GM19324 (cell line): Measurements from ENCODE around the gene ATP2B2.

ENCODE experiments used
- ATAC-seq: cut with Tn5 transposase; IDR thresholded peaks from one replicate; pipeline ENCODE4 v1.9.1; 2021; ENCODE audit warnings: mild to moderate bottlenecking, moderate library complexity; ENCODE audit not compliant: unreplicated experiment, low FRiP score

The ATP2B2 gene

GRCh38 chr3:10513306-10513705 lies 7.9 kb upstream of the ATP2B2 start:
- ATAC-seq, result no peak

- no peak for ATAC-seq
These were observed 7.3 kb upstream of the ATP2B2 start for GRCh38 chr3:10512687-10513086.

DNA sequence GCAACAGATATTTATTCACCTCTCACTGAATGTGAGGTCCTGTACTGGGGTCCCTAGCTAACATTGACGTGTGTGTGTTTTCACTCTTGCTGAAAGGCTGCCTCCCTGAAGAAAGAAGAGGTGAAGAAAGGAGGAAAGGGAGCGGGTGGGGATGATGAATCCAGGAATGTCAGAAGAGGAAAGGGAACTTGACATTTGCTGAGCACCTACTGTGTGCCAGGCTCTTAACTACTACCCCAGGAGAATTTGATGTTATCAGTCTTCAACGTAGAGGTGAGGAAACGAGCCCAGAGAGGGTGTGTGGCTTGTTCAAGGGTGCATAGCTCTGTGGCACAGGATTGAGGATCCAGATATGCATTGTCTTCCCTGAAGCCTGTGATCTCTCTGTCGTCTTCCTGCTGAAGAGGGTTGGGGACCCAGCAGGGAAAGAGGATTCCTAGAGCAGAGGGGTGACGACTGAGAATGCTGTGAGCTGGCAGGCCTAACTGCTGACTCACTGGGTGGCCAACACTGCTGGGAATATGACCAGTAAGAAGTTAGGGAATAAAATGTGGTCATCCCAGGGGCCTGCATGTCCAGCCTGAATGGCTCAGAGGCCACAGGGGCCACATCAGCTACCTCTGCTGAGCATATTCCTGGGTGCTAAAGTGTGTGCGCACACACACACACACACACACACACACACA lies 6.6 kb upstream of the ATP2B2 start:
- no peak for ATAC-seq

- no peak for ATAC-seq
These were observed 5.5 kb upstream of the ATP2B2 start for GRCh38 chr3:10510743-10511432.

DNA sequence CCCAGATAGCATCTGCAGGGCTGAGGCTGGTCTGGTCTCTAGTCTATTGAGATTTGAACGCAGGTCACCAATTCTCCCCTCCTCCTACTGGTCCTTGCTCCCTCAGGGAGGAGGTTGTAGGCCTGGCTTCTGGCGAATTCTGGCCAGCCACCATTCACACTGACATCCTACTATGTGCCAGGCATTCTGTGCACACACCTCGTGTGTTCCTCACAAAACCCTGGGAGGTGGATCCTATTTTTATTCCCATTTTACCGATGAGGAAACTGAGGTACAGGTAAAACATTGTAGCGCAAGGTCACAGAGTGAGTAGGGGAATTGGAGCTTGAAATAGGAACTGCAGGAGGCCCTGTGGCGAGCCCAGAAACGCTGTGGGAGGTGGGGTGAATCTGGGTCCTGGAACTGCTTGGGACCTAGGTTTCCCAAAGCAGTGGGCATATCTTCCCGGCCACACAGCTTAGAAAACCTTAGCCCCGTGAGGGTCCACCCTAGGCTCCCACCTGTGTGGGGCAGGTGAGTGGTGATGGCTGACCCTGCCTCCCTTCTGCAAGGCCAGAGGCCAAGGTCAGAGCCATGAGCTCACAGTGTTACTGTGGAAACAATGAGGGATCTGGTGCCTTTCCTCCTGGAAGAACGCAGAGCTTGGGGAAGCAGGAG lies 4.8 kb upstream of the ATP2B2 start:
- ATAC-seq, result no peak

DNA sequence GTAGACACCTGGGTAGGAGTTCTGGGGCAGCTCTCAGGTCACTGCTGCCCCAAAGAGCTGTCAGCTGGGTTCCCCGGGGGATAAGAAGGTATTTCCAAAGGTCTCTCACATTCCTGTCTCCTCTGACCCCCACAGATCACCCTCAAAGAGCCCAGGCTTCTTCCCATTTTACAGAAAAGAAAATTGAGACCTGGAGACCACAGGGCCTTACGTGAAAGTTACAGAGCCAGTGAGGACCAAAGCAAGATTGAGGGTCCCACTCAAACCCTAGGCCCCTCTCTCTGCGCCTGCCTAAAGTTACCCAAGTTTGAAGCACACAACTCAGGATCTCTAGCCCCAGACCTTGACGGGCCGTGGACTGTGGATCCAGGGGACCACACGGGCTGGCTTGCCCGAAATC lies 3.9 kb upstream of the ATP2B2 start:
- no peak for ATAC-seq

GRCh38 chr3:10508619-10509260 lies 3.4 kb upstream of the ATP2B2 start:
- no peak for ATAC-seq

DNA sequence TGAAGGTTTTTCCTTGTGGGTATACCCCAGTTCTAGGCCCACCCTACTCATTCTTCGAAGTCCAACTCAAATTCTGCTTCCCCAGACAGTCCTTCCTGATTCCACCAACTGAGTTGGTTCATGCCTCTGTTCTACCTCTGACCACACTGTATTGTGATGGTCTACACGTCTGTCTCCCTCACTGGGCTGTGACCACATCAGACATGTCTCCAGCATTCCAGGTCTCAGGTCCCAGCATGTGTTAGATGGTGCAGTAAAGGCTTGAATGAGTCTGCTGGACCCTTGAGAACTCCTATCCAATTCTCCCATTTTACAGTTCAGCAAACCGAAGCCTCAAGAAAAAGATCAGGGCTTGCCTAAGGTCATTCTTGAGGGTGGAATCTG lies 2.8 kb upstream of the ATP2B2 start:
- ATAC-seq, result no peak

DNA sequence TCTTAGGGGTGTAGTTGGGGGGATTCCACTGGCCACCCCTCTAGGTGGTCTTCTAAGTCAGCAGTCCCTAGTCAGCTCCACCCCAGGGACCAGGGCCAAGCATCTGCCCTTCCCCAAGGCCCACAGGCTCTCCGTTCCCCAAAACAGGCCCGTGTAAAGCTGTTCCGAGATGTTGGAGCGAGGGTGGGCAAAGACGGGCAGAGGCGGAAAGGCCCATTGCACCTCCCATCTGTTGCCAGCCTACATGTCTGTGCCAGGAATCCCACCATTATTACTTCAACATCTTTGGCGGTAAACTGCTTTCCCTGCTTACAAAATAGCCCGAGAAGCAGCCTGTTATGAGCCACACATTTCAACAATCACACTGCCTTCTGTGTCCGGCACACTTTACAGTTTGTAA lies 1.9 kb upstream of the ATP2B2 start:
- no peak for ATAC-seq

DNA sequence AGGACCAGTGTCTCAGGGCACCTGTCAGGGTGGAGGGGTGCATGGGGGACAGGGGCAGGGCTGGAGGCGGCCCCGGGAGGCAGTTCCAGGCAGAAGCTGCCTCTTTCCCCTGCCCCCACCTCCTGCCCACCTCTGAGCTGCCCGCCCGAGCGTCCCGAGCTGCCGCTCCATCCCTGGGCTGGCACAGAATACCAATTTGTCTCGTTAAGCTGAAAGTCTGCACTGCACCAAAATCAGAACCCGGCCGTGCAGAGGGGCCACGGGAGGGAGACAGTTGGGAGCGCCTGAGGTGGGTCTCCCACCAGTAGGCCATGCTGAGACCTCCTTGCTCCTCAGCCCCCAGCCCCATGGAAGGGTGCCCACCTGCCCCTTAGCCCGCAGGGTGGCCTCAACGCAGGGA lies 1.3 kb upstream of the ATP2B2 start:
- no peak for ATAC-seq

DNA sequence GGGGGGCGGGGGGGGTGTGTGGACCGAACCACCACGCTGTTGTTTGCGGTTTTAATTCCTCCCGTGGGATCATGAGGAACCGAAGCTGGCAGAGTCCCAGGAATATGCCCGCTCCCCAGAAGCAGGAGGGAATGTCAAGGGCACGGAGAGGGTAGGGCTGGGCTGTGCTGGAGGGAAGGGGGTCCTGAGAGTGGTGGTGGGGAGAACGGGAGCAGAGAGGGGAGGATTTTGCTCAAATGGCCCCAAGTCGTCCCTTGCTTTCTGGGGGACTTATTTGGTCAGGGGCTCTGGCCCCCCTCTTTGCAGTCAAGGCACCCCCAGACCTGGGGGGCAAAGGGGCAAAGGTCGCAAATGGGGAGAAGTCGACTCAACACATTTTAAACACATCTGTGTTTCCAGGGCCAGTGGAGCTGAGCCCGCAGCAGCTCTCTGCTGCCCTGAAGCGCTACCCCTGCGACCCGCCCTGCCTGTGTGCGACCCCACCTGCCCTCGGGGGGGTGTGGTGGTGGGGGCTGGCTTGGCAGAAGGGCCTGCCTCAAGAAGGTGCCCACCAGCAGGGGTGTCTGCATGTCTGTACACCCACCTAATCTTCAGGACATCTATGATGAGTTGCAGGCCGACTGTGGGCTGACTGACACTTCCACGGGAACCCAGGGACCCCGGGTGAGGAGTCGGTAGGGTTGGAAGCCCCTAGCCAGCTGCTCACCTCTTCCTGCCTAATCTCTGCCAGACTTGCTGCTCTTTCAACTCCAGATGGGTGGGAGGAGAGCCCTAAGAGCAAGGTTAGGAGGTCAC lies 602 bp upstream of the ATP2B2 start:
- ATAC-seq, result no peak

DNA sequence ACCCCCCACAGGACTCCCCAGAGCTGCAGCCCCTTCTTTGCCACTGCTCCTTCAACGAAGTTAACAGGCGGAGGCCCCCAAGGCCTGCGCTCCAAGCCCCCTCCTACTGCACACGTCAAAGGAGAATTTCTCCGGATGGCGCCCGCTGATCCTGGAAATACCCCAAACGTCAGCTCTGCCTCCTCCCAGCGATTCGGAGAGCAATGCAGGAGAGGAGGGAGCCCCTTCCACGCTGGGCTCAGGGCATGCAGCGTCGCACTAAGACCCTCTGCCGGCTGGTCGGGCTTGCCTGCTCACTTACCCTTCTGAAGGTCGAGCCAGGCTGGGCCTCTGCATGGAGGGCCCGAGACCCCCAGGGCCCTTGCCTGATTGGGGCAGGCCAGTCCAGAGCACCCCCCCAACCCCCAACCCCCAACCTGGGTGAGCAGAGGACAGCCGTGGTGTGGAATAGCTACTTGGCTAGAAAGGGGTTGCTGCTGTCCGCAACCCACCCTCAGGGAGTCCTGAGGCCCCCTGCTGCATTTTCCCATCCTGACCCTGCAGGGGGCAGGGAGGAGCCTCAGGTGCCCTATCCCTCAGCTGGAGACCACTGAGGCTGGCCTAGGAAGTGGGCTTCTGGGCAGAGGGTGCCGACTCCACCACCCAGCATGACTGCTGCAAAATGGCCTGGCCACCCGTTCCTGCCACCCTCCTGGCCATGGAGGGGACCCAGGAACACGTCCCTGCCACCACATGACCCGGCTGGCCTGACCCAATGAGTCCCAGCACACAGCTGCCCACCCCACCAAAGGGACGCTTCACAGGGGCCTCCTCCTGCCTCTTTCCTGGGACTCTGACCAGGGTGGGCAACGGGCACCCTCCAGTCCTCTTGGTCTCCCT lies 976 bp downstream of the ATP2B2 start:
- ATAC-seq, result no peak

DNA sequence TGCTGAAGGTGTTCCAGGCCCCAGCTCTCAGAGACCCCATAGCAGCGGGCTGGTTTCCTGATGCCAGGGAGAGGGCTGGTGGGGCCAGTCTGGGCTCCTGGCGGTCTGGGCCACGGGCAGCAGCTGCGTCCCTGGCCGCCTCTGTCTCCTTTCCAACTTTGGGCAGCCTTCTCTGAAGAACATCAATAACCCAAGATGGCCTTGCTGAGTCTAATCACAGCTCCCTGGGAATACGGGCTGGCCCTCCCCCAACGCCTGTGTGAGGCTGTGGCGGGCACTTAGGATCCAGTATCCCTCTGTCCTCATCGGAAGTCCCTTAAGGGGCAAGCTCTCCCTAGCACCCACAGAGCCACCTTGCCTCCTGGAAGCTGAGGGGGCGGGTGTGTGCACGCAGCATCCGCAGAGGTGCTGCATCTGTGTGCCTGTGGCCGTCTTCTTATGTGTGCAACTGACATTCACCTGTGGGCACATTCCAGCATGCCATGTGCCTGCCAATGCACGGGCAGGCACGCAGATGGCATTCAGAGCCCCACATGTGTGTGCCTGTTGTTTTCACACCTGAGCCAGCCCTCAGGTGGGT lies 2.1 kb downstream of the ATP2B2 start:
- no peak for ATAC-seq

DNA sequence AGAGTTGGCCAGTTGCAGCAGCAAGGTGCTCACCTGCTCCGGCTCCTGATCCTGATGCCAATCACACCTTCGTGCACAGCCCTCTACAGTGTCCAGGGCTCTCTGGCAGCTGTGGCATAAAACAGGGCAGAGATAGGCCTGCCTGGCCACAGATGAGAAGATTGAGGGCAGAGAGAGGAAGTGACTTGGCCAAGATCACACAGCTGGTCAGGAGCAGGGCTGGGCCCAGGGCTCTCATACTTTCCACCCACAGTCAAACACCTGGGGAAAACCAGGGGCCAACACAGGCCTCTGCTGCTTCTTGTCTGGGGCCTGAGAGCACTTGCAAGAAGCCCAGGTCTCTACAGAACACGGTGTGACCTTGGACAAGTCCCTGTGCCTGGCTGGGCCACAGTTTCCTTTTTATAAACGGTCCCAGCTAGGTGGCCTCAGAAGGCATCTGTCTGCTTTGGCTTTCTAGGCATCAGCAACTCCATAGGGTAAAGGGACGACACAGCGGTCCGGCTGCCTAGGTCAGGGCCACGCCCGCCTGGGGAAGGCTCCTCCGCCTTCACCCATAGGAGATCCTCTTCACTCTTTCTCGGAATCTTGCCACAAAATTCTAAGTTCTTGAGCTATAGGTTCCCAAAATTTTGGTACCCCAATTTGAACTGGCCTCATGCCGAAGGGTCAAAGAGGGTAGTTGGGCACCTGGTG lies 3.1 kb downstream of the ATP2B2 start:
- ATAC-seq, result no peak

- ATAC-seq, result no peak
These were observed 3.7 kb downstream of the ATP2B2 start for GRCh38 chr3:10501664-10502052.

GRCh38 chr3:10500717-10501663 lies 4.4 kb downstream of the ATP2B2 start:
- no peak for ATAC-seq

- ATAC-seq, result no peak
These were observed 7.1 kb downstream of the ATP2B2 start for GRCh38 chr3:10498271-10498670.

GRCh38 chr3:10497439-10497838 lies 7.9 kb downstream of the ATP2B2 start:
- ATAC-seq, result no peak
